D721Med (cell line): ENCODE results near the gene MAPK1IP1L.

Source experiments
- DNase-seq: peaks from one replicate; pipeline ENCODE4 v3.0.0; 2011; ENCODE audit warnings: low spot score; ENCODE audit not compliant: insufficient read length
- FAIRE-seq: peaks from 2 replicates; lab custom pipeline; 2011; peaks lifted over from hg19 to GRCh38; lab: Jason Lieb, UNC
- TF ChIP-seq, protein P1 (sequence below): IDR thresholded peaks from 2 replicates; pipeline ENCODE4 v1.5.1; 2012; ENCODE audit warnings: mild to moderate bottlenecking, control low read depth; ENCODE audit not compliant: insufficient read depth; ENCODE audit errors: missing control alignments

Gene MAPK1IP1L

DNA sequence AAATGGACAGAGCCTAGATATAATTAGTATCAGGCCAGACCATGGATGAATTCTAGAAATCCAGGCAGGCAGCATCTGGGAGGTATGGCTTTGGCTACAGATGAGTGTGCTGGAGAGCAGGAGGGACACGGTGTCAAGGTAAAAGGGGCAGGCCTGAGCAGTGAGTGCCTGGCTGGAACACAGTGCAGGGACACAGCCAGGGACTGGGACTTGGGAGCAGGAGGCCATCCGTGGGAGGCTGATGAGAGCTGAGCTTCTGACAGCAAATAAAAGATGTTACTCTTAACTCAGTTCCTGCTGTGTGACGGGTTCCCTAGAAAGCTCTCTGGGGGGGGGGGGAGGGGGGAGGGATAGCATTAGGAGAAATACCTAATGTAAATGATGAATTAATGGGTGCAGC is 64.0 kb downstream of the MAPK1IP1L start:
- TF ChIP-seq, protein P1, sequence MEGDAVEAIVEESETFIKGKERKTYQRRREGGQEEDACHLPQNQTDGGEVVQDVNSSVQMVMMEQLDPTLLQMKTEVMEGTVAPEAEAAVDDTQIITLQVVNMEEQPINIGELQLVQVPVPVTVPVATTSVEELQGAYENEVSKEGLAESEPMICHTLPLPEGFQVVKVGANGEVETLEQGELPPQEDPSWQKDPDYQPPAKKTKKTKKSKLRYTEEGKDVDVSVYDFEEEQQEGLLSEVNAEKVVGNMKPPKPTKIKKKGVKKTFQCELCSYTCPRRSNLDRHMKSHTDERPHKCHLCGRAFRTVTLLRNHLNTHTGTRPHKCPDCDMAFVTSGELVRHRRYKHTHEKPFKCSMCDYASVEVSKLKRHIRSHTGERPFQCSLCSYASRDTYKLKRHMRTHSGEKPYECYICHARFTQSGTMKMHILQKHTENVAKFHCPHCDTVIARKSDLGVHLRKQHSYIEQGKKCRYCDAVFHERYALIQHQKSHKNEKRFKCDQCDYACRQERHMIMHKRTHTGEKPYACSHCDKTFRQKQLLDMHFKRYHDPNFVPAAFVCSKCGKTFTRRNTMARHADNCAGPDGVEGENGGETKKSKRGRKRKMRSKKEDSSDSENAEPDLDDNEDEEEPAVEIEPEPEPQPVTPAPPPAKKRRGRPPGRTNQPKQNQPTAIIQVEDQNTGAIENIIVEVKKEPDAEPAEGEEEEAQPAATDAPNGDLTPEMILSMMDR: no peak
- DNase-seq: no peak
- no peak for FAIRE-seq

DNA sequence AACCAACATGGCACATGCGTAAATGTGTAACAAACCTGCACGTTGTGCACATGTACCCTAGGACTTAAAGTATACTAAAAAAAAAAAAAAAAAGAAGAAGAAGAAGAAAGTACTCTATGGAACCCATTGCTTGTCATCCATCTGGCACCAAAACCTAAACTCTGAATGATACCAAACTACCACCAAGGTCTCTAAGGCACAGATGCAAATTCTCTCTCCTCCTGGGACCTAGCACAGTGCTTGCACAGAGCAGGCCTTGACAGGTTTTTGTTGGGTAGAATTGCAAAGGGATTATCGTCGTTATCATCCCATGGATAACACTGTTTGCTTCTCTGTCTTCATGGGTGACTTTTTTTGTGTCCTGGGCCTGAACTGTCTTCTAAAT is 64.4 kb downstream of the MAPK1IP1L start:
- DNase-seq (no peak), FAIRE-seq (no peak)
- TF ChIP-seq, protein P1: no peak

DNA sequence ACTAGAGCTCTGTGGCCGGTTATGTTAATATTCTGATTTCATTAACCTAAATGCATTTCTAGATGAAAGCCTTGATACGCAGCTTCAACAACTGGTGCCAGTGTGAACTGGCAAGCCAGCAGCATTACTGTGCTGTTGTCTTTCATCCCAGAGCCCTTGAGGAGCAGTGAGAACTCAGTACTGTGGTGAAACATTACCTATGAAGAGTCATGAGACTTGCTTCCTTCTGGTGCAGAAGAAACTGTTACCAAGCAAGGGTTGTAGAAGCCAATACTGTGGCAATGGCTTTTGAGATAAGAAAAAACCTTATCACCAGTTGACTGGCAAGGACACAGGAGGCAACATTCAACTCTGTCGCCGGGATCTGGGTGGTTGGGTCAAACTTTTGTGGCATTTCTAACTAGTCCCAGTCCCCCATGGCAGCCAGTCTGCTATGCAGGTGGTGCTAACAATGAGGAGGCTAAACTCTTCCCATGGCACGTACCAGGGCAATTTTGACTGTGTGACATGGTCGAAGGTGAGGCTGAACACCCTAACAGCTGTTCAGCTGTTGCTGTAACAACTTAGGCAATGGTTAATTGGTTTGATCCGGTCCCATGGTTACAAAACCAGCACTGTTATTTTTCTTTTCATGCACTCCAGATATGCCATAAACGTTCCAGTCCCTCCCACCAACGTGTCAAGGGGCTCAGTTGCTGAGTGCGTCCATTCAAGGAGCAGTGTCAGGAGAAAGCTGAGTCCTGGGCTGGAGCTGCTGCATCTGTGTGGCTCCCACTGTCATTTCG is 65.0 kb downstream of the MAPK1IP1L start:
- FAIRE-seq (no peak), DNase-seq (no peak)
- TF ChIP-seq, protein P1: no peak

DNA sequence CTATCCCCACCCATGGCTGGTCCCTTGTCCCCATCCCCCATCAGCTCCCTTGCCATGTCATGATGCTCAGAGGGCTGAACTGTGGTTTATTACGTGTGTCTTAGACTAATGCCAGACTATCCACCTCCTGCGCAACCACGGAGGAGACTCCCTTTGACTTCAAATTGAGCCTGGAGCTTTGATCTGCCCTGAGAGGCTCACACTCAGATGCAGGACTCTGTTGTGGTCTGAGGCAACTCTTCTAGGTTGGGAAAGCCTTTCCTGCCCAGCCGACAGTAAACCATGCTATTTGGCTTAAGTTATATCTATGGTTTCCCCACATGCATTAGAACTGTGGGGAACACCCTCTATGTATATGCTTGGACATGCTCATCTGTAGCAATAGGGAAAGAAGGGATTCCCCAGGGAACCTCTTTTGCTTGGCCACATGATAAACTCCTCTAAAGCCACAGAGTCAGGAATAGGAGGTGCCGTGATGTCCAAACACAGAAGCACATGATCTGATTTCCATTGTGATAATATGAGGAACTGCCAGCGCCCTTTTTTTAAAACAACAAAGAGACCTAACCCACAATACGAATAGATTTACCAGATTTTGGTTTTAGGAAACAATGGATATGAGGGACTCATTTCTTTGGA is 66.5 kb downstream of the MAPK1IP1L start:
- DNase-seq (no peak), FAIRE-seq (no peak)
- TF ChIP-seq, protein P1: no peak

DNA sequence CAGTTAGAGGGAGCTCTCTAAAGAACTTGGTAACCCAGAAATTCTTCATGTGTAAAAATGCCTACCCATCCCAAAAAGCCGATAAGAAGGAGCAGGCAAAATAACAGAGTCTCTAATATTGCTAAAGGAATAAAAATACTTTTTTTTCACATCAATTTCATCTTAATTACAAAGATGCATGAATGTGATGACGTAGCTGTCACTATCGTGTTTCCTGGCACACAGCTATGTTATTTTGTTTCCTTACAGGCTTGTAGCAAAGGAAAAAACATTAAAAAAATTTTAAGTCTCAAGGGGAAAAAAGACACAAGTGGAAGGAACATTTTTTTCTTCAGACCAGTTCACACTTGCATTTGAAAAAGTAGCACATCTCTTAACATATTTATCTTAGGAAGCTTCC is 67.3 kb downstream of the MAPK1IP1L start:
- FAIRE-seq: no peak
- TF ChIP-seq, protein P1: no peak
- DNase-seq: no peak
